Stimulated activated CD8-positive, alpha-beta memory T cell treated with anti-CD3 and anti-CD28 coated beads, Interleukin-12 subunit alpha, Interleukin-12 subunit beta, amount 100 ng/mL, for 24 hours (primary cell): ENCODE results near the gene ANP32A.
"Not testable (repeated sequence)": the region's sequence is repeated elsewhere in the genome, so short reads cannot be mapped to it uniquely, and the experiment has no call there.

Experiments used
- DNase-seq: peaks from one replicate; pipeline ENCODE4 v3.0.0-alpha.2; 2020; ENCODE audit errors: extremely low read depth

Gene ANP32A

GRCh38 chr15:68781766-68782588, 38.7 kb downstream of the ANP32A start:
- no peak for DNase-seq

GRCh38 chr15:68781217-68781616, 39.5 kb downstream of the ANP32A start:
- no peak for DNase-seq

- no peak for DNase-seq
Observed at GRCh38 chr15:68778876-68779275, 41.8 kb downstream of the ANP32A start.

GRCh38 chr15:68776477-68777270, 44.0 kb downstream of the ANP32A start:
- no peak for DNase-seq

- no peak for DNase-seq
Observed at GRCh38 chr15:68775671-68776476, 44.8 kb downstream of the ANP32A start.

GRCh38 chr15:68775236-68775577, 45.5 kb downstream of the ANP32A start:
- DNase-seq, result no peak

- DNase-seq, result no peak
Observed at GRCh38 chr15:68774521-68775235, 46.0 kb downstream of the ANP32A start.

GRCh38 chr15:68774120-68774519, 46.6 kb downstream of the ANP32A start:
- no peak for DNase-seq

GRCh38 chr15:68773036-68773435, 47.7 kb downstream of the ANP32A start:
- DNase-seq, result no peak

- DNase-seq, result no peak
Observed at GRCh38 chr15:68770216-68770615, 50.5 kb downstream of the ANP32A start.

- no peak for DNase-seq
Observed at GRCh38 chr15:68769702-68770101, 51.0 kb downstream of the ANP32A start.

GRCh38 chr15:68768321-68768720, 52.4 kb downstream of the ANP32A start:
- DNase-seq, result no peak

- DNase-seq, result no peak
Observed at GRCh38 chr15:68767833-68768232, 52.9 kb downstream of the ANP32A start.

- no peak for DNase-seq
Observed at GRCh38 chr15:68765602-68766368, 54.9 kb downstream of the ANP32A start.

GRCh38 chr15:68764090-68764489, 56.6 kb downstream of the ANP32A start:
- no peak for DNase-seq

GRCh38 chr15:68763063-68763462, 57.6 kb downstream of the ANP32A start:
- no peak for DNase-seq

GRCh38 chr15:68759982-68760579, 60.6 kb downstream of the ANP32A start:
- not testable (repeated sequence) for DNase-seq

GRCh38 chr15:68755731-68756130, 65.0 kb downstream of the ANP32A start:
- no peak for DNase-seq

GRCh38 chr15:68751622-68752021, 69.1 kb downstream of the ANP32A start:
- no peak for DNase-seq

- DNase-seq, result no peak
Observed at GRCh38 chr15:68749793-68750192, 70.9 kb downstream of the ANP32A start.
